Effector memory CD8-positive, alpha-beta T cell (primary cell): Measurements from ENCODE around the gene DNAH3.
"Not testable (repeated sequence)": the region's sequence is repeated elsewhere in the genome, so short reads cannot be mapped to it uniquely, and the experiment has no call there.

Experiments used
- ATAC-seq: fragments of 150-1000 bp; cut with Tn5 transposase; replicated peaks from 2 replicates; pipeline ENCODE4 v1.10.0; 2021; ENCODE audit warnings: mild to moderate bottlenecking, moderate library complexity
- DNase-seq, 3 experiments: peaks; one replicate each; pipeline ENCODE4 v3.0.0; 2021
- H3K27ac Mint-ChIP-seq, 2 donors: one replicate each; pipeline ENCODE4 v1.8.0; 2022; ENCODE audit warnings: mild to moderate bottlenecking in 2 of 2, mixed read lengths in 2 of 2, moderate library complexity in 2 of 2
- H3K27me3 Mint-ChIP-seq, 2 donors: one replicate each; pipeline ENCODE4 v1.8.0; 2022; ENCODE audit warnings: mixed read lengths in 2 of 2
- H3K36me3 Mint-ChIP-seq: one replicate; pipeline ENCODE4 v1.8.0; 2022; ENCODE audit warnings: mild to moderate bottlenecking, moderate library complexity, mixed read lengths; ENCODE audit not compliant: insufficient read depth
- H3K4me1 Mint-ChIP-seq, 2 donors: one replicate each; pipeline ENCODE4 v1.8.0; 2022; ENCODE audit warnings: low read depth in 2 of 2, mixed read lengths in 2 of 2
- H3K4me3 Mint-ChIP-seq, 2 donors: one replicate each; pipeline ENCODE4 v1.8.0; 2022; ENCODE audit warnings: mild to moderate bottlenecking in 2 of 2, mixed read lengths in 2 of 2, moderate library complexity in 2 of 2
- H3K9me3 Mint-ChIP-seq, 2 donors: one replicate each; pipeline ENCODE4 v1.8.0; 2022; ENCODE audit warnings: mixed read lengths in 2 of 2

The DNAH3 gene

GRCh38 chr16:21130811-21131210 is 19.8 kb downstream of the DNAH3 start:
- DNase-seq (no peak), ATAC-seq (no peak)
- Mint-ChIP-seq H3K4me1 (no peaks in the 10 kb centered on the region), H3K27ac (no peak overlapping the region), H3K36me3 (no peaks in the 10 kb centered on the region), H3K9me3 (no peaks in the 10 kb centered on the region), H3K27me3 (peaks cover 35 to 63% of the 10 kb centered on the region in 2 donors), H3K4me3 (no peak overlapping the region)

- Mint-ChIP-seq H3K27ac (no peak overlapping the region), H3K36me3 (no peaks in the 10 kb centered on the region)
- DNase-seq: no peak
Observed at GRCh38 chr16:21128991-21129390, 21.7 kb downstream of the DNAH3 start.

GRCh38 chr16:21126518-21126917 is 24.1 kb downstream of the DNAH3 start:
- no peaks in the 10 kb centered on the region for H3K4me1 Mint-ChIP-seq
- no peak overlapping the region for H3K27ac Mint-ChIP-seq
- no peaks in the 10 kb centered on the region for H3K36me3 Mint-ChIP-seq
- H3K9me3 Mint-ChIP-seq: no peaks in the 10 kb centered on the region
- no peak overlapping the region for H3K4me3 Mint-ChIP-seq
- no peak for ATAC-seq
- peaks cover 37 to 47% of the 10 kb centered on the region in 2 donors for H3K27me3 Mint-ChIP-seq
- DNase-seq: no peak

More at GRCh38 chr16:21128991-21129390, 21.7 kb downstream of the DNAH3 start:
- H3K4me3 Mint-ChIP-seq: no peak overlapping the region
- H3K9me3 Mint-ChIP-seq: no peaks in the 10 kb centered on the region
- H3K4me1 Mint-ChIP-seq: no peaks in the 10 kb centered on the region
- no peak for ATAC-seq
- H3K27me3 Mint-ChIP-seq: peaks cover 42 to 61% of the 10 kb centered on the region in 2 donors

- Mint-ChIP-seq H3K4me1 (no peaks in the 10 kb centered on the region), H3K27me3 (peaks cover 28 to 36% of the 10 kb centered on the region in 2 donors), H3K36me3 (no peaks in the 10 kb centered on the region), H3K27ac (no peak overlapping the region), H3K9me3 (no peaks in the 10 kb centered on the region), H3K4me3 (no peak overlapping the region)
- DNase-seq: no peak
- ATAC-seq: no peak
Observed at GRCh38 chr16:21125191-21125590, 25.5 kb downstream of the DNAH3 start.

GRCh38 chr16:21120976-21121520 is 29.6 kb downstream of the DNAH3 start:
- Mint-ChIP-seq H3K27me3 (peaks cover 10 to 17% of the 10 kb centered on the region in 2 donors), H3K36me3 (no peaks in the 10 kb centered on the region), H3K27ac (no peak overlapping the region), H3K4me1 (peaks cover 4% of the 10 kb centered on the region in 2 donors), H3K4me3 (no peak overlapping the region), H3K9me3 (no peaks in the 10 kb centered on the region)
- ATAC-seq: no peak
- no peak for DNase-seq

- no peaks in the 10 kb centered on the region for H3K36me3 Mint-ChIP-seq
- peaks cover 4% of the 10 kb centered on the region in 2 donors for H3K4me1 Mint-ChIP-seq
- no peak overlapping the region for H3K27ac Mint-ChIP-seq
- peaks cover 0 to 12% of the 10 kb centered on the region in 2 donors for H3K27me3 Mint-ChIP-seq
- ATAC-seq (no peak), DNase-seq (no peak)
- H3K4me3 Mint-ChIP-seq: no peak overlapping the region
- H3K9me3 Mint-ChIP-seq: no peaks in the 10 kb centered on the region
Observed at GRCh38 chr16:21117567-21117966, 33.1 kb downstream of the DNAH3 start.

GRCh38 chr16:21116148-21116693 is 34.4 kb downstream of the DNAH3 start:
- H3K27me3 Mint-ChIP-seq: peaks cover 8 to 25% of the 10 kb centered on the region in 2 donors
- no peaks in the 10 kb centered on the region for H3K9me3 Mint-ChIP-seq
- no peak overlapping the region for H3K4me3 Mint-ChIP-seq
- no peak for ATAC-seq
- no peaks in the 10 kb centered on the region for H3K36me3 Mint-ChIP-seq
- H3K27ac Mint-ChIP-seq: peak overlapping the region in 1 of 2 donors; percentile 23
- no peak for DNase-seq
- peaks cover 4% of the 10 kb centered on the region in 2 donors for H3K4me1 Mint-ChIP-seq

GRCh38 chr16:21115551-21115950 is 35.1 kb downstream of the DNAH3 start:
- H3K27ac Mint-ChIP-seq, DNase-seq, H3K9me3 Mint-ChIP-seq, ATAC-seq, H3K4me1 Mint-ChIP-seq, H3K4me3 Mint-ChIP-seq, H3K36me3 Mint-ChIP-seq: not testable (repeated sequence)
- peaks cover 12 to 31% of the 10 kb centered on the region in 2 donors for H3K27me3 Mint-ChIP-seq

GRCh38 chr16:21103941-21104860 is 46.4 kb downstream of the DNAH3 start:
- no peaks in the 10 kb centered on the region for H3K9me3 Mint-ChIP-seq
- peaks cover 0 to 2% of the 10 kb centered on the region in 2 donors for H3K4me1 Mint-ChIP-seq
- H3K36me3 Mint-ChIP-seq: no peaks in the 10 kb centered on the region
- ATAC-seq (no peak), DNase-seq (no peak)
- H3K27me3 Mint-ChIP-seq: peaks cover 32 to 50% of the 10 kb centered on the region in 2 donors
- no peak overlapping the region for H3K4me3 Mint-ChIP-seq
- no peak overlapping the region for H3K27ac Mint-ChIP-seq

GRCh38 chr16:21101631-21102420 is 48.8 kb downstream of the DNAH3 start:
- peak in 2 of 3 experiments; percentile 15 to 30 for DNase-seq
- Mint-ChIP-seq H3K27me3 (peaks cover 46 to 74% of the 10 kb centered on the region in 2 donors), H3K4me1 (peaks cover 0 to 2% of the 10 kb centered on the region in 2 donors), H3K36me3 (peaks cover 3% of the 10 kb centered on the region), H3K27ac (no peak overlapping the region), H3K9me3 (no peaks in the 10 kb centered on the region), H3K4me3 (no peak overlapping the region)
- ATAC-seq: peak; percentile 51

GRCh38 chr16:21100447-21100846 is 50.2 kb downstream of the DNAH3 start:
- no peak for DNase-seq
- Mint-ChIP-seq H3K4me3 (no peak overlapping the region), H3K9me3 (no peaks in the 10 kb centered on the region), H3K27ac (no peak overlapping the region), H3K4me1 (peaks cover 0 to 2% of the 10 kb centered on the region in 2 donors), H3K36me3 (peaks cover 3% of the 10 kb centered on the region), H3K27me3 (peaks cover 54 to 81% of the 10 kb centered on the region in 2 donors)
- ATAC-seq: no peak

GRCh38 chr16:21097151-21097550 is 53.5 kb downstream of the DNAH3 start:
- ATAC-seq (no peak), DNase-seq (no peak)
- H3K4me3 Mint-ChIP-seq: no peak overlapping the region
- peaks cover 59 to 81% of the 10 kb centered on the region in 2 donors for H3K27me3 Mint-ChIP-seq
- H3K9me3 Mint-ChIP-seq: no peaks in the 10 kb centered on the region
- peaks cover 0 to 2% of the 10 kb centered on the region in 2 donors for H3K4me1 Mint-ChIP-seq
- no peak overlapping the region for H3K27ac Mint-ChIP-seq
- H3K36me3 Mint-ChIP-seq: peaks cover 3% of the 10 kb centered on the region

- peaks cover 59 to 76% of the 10 kb centered on the region in 2 donors for H3K27me3 Mint-ChIP-seq
- not testable (repeated sequence) for H3K4me3 Mint-ChIP-seq, H3K4me1 Mint-ChIP-seq, H3K9me3 Mint-ChIP-seq, H3K27ac Mint-ChIP-seq, DNase-seq, ATAC-seq, H3K36me3 Mint-ChIP-seq
Observed at GRCh38 chr16:21094719-21095118, 55.9 kb downstream of the DNAH3 start.
